Activated T-cell treated with anti-CD3 and anti-CD28 coated beads, Interleukin-2, amount 50 U/mL, for 48 hours (primary cell): ENCODE results near the gene SHPK.

ENCODE experiments used
- DNase-seq, 2 experiments: peaks; one replicate each; pipeline ENCODE4 v3.0.0-alpha.2; 2020

Gene SHPK

GRCh38 chr17:3626831-3627768, 8.9 kb downstream of the SHPK start:
- DNase-seq = no peak

DNA sequence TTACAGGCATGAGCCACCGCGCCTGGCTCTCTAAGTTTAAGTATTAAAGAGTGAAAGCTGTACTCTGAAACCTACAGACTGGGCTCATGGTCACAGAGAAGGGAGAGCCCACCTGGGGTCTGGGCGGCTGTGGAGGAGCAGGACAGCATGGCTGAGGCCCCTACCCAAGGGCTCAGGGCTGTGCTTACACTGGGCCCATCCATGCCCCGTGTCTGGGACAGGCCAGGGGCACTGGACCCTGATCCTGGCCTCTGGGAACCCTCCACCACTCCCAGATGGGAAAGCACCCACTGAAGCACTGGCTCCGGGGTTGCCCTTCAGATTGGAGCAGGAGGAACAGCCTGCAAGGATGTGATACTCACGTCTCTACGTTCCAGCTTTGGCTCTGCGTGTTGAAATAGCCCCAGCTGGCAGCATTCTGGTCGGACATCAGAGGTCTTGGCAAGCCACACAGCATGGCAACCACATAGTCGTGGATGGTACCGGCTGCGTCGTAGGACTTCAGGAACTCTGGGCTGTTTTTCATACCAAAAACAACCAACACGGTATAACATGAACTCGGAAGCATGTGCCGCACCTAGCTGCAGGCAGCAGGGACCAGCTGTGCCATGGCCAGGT, 13.0 kb downstream of the SHPK start:
- no peak for DNase-seq

DNA sequence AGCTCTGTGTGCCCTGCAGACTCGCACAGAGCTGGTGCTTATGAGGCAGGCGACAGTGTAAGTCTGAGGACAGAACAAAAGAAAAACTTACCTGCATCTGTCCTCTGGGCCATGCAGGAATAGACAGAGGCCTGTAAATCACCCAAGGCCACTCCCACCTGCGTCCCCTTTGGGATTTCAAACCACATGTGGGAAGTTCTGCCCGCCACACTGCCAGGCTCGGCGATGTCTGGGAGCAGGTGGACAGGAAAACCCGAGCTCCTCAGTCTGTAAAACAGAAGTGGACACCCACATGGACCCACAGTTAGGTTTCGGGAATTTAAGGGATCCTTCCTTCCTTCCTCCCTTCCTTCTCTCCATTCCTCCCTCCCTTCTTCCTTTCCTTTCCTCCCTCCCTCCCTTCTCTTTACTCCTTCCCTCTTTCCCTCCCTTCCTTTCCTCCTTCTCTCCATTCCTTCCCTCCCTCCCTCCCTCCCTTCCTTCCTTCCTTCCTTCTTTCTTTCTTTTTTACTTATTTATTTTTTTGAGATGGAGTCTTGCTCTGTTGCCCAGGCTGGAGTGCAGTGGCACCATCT, 14.8 kb downstream of the SHPK start:
- no peak for DNase-seq

- DNase-seq = no peak
These were observed 20.7 kb downstream of the SHPK start for GRCh38 chr17:3615160-3615870.

GRCh38 chr17:3613124-3613523, 22.9 kb downstream of the SHPK start:
- DNase-seq = no peak

- no peak for DNase-seq
These were observed 25.5 kb downstream of the SHPK start for GRCh38 chr17:3610523-3610922.

- no peak for DNase-seq
These were observed 26.4 kb downstream of the SHPK start for GRCh38 chr17:3609689-3610088.

GRCh38 chr17:3603870-3604259, 32.2 kb downstream of the SHPK start:
- DNase-seq = no peak

- no peak for DNase-seq
These were observed 32.8 kb downstream of the SHPK start for GRCh38 chr17:3603119-3603869.

GRCh38 chr17:3602499-3602898, 33.6 kb downstream of the SHPK start:
- peak; percentile 47 for DNase-seq

DNA sequence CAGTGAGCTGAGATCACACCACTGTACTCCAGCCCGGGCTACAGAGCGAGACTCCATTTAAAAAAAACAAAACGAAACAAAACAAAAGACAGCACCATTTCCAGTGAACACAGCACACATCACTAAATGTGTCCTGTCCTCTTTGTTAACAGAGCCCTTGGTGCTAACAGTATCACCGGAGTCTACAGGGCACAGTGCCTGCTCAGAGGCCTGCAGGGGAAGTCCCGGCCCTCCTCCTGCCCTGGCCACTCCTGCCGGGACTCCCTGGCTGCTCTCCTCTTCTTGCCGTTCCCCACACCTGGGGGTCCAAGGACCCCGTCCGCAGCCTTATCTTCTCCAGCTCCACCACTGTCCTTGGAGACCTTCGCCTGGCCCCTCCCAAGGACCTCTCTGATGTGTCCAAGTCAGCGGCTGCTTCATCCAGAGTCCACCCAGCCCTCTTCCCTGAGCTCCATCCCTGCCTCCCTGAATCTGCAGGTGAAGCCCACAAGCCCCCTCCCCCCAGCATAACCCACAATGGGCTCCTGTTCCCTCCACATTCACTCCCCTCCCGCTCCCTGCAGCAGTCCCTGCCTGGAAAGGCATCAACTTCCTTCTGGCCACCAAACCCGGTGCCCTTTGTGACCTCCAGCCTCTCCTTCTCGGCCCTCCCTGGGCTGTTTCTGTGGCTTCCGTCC, 35.4 kb downstream of the SHPK start:
- no peak for DNase-seq

GRCh38 chr17:3598078-3598477, 38.0 kb downstream of the SHPK start:
- no peak for DNase-seq

DNA sequence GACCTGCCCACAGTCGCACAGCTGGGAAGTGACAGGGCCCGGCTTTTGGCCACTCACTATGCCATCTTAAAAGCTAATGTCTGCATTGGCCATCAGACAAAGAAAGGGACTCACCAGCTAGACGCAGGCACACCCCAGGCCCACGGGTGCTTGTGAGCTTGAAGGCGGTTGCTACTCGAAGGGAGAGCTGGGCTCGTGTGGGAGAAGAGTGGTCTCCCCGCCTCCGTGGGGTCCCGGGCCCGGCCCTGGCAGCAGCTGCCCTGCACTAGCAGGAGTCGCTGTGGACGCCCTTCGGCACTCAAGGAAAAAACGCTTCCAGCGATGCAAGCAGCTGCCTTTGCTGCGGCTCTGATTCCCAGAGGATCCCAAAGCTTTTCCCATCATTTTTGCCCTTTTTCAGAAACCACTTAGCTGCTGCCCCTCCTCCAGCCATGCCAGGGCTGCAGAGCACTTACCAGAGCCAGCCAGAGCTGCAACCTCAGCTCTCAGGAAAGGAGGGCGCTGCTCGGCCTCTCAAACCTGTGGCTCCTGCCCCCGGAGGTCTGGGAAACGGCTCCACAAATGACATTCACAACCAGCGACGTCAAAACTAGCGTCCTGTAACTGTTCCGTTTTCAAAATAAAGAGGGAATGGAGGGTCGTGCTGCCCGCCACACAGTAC, 39.1 kb downstream of the SHPK start:
- DNase-seq = no peak

DNA sequence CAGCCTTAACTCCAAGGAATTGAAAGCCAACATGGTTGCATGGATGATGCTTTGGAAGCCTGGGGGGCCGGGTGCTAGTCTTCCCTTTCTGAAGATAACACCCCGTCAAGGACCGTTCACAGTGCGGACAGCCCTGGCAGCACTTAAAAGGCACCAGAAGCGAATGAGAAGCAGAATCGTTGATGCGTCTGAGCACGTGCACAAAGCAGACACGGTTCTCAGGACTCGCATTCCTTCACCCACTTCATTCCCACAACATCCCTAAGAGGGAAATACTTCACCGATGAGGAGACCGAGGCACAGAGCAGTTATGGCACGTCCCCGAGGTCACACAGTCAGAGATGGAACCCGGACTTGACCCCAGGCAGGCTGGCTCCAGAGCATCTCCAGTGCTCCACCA, 41.1 kb downstream of the SHPK start:
- DNase-seq = no peak

DNA sequence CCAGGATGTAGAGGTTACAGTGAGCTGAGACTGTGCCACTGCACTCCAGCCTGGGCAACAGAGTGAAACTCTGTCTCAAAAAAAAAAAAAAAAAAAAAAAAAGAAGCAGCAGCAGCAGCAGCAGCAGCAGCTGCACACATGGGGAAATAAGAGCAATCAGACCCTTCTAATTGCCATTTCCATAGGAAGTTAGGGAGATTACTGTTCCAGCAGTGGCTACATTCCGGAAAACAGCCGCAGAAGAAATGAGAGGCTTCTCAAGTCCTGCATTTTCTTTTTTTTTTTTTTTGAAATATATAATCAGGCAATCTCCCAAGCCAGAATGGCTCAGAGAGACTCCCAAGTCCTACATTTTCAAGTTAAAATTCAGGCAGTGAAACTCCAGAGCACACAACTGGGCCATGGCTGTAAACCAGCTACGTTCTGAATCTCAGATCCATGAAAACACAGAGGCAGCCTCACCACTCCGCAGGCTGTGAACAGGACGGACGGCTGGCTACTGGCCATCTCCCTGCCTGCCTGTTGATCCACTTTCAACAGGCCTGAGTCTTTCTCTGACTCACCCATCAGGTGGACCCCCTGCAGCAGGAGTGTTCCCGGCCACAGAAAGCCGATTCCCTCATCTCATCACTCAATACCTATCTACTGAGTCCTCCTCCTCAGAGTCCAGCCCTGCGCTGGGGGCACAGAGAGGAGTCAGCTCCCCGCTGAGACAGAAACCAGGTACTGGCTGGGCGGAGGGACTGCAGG, 41.8 kb downstream of the SHPK start:
- no peak for DNase-seq

DNA sequence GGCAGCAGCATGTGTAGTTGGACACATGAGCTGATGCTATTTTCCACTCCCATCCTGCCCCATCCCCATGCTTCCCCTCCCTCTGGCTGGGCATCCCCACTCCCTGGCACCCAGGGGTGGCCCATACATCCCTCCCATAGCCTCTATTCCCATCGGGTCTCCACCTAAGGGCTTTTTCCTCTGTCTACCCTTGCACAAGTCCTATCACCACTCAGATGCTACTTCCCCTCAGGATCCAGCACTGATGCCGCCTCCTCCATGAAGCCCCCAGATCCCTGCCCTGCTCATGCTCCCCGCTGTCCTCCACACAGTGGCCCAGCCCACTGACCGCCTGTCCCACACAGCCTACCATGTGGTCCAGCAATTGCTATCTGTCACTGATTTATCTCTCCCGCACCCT, 42.7 kb downstream of the SHPK start:
- DNase-seq = no peak

- DNase-seq = no peak
These were observed 43.7 kb downstream of the SHPK start for GRCh38 chr17:3592216-3592860.

- no peak for DNase-seq
These were observed 45.3 kb downstream of the SHPK start for GRCh38 chr17:3590768-3591167.

DNA sequence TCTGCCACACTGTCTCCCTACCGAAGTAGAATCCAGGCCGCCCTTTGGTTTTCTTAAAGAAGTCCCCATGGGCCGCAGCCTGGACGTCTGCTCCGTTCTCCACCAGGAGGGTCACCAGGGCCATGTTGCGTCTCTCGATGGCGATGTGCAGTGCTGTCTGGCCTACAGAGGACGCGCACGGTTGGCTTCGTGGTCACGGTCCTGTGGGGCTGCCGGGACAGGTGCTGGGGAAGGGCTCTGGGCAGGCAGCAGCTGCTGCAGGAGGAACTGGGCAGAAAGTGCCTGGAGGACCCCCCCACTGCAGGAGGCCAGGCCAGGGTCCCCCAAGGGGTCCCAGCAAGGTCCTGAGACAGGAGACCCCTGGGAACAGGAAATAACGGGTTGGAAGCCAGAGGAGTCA, 45.8 kb downstream of the SHPK start:
- DNase-seq = no peak

DNA sequence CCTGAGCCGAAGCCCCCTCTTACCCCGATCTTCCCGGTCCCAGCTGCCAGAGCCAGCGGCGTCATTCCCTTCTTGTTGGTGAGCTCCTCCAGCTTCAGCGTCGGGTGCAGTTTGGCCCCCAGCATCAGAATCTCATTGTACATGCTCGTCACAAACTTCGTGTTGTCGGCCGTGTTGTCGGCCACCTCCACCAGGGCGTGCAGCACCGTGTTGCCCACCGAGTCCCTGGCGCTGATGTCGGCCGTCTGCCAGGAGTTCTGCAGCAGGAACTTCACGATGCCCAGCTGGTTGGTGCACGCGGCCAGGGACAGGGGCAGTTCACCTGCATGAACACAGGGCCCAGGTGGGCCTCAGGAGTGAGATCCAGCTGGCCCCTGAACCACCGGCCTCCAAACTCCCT, 46.3 kb downstream of the SHPK start:
- no peak for DNase-seq
